Measurements from ENCODE around the gene CLOCK.

Gene CLOCK

GRCh38 chr4:55469979-55470378 is 76.7 kb downstream of the CLOCK start:
- no peak for DNase-seq

GRCh38 chr4:55468724-55469123 is 78.0 kb downstream of the CLOCK start:
- no peak for DNase-seq

GRCh38 chr4:55466001-55466400 is 80.7 kb downstream of the CLOCK start:
- no peak for DNase-seq

GRCh38 chr4:55458611-55459010 is 88.1 kb downstream of the CLOCK start:
- no peak for DNase-seq

- no peak for DNase-seq
These were observed 88.5 kb downstream of the CLOCK start for GRCh38 chr4:55458164-55458563.

- no peak for DNase-seq
These were observed 96.1 kb downstream of the CLOCK start for GRCh38 chr4:55450566-55450965.

GRCh38 chr4:55447831-55448230 is 98.9 kb downstream of the CLOCK start:
- no peak for DNase-seq

- DNase-seq = no peak
These were observed 99.5 kb downstream of the CLOCK start for GRCh38 chr4:55447108-55447708.

- no peak for DNase-seq
These were observed 100.2 kb downstream of the CLOCK start for GRCh38 chr4:55446578-55446922.

- DNase-seq = no peak
These were observed 100.7 kb downstream of the CLOCK start for GRCh38 chr4:55445921-55446577.

GRCh38 chr4:55444827-55445226 is 101.9 kb downstream of the CLOCK start:
- DNase-seq = no peak

GRCh38 chr4:55442541-55442940 is 104.2 kb downstream of the CLOCK start:
- no peak for DNase-seq

- DNase-seq = no peak
These were observed 105.9 kb downstream of the CLOCK start for GRCh38 chr4:55440786-55441185.

GRCh38 chr4:55439023-55439422 is 107.7 kb downstream of the CLOCK start:
- DNase-seq = no peak

- DNase-seq = no peak
These were observed 108.4 kb downstream of the CLOCK start for GRCh38 chr4:55438314-55438713.

- no peak for DNase-seq
These were observed 108.9 kb downstream of the CLOCK start for GRCh38 chr4:55437823-55438222.

- DNase-seq = no peak
These were observed 109.3 kb downstream of the CLOCK start for GRCh38 chr4:55437356-55437796.

GRCh38 chr4:55435141-55435841 is 111.4 kb downstream of the CLOCK start:
- no peak for DNase-seq

GRCh38 chr4:55431710-55432336 is 114.9 kb downstream of the CLOCK start:
- DNase-seq = no peak

- DNase-seq = no peak
These were observed 121.9 kb downstream of the CLOCK start for GRCh38 chr4:55424791-55425190.

GRCh38 chr4:55416176-55416575 is 130.5 kb downstream of the CLOCK start:
- no peak for DNase-seq

GRCh38 chr4:55411621-55412020 is 135.1 kb downstream of the CLOCK start:
- DNase-seq = no peak

GRCh38 chr4:55410431-55410830 is 136.3 kb downstream of the CLOCK start:
- no peak for DNase-seq
